ENCODE measurements around the gene FOXN3.

- TF ChIP-seq CTCF (IDR thresholded peaks at IDR 0.05), result no peak
- no peak for TF ChIP-seq POLR2A (IDR thresholded peaks at IDR 0.05)
These were observed 18.5 kb upstream of the FOXN3 start for GRCh38 chr14:89435492-89435891.
